Measurements from ENCODE around the gene PSMC4. TPM values are rescaled to one million over a fixed set of nuclear protein-coding genes. Genes with fewer than 3 reads are reported as not detected.

Gene PSMC4
- total RNA-seq, 2 experiments from 2014 or later = 79.7 to 82.1 TPM

DNA sequence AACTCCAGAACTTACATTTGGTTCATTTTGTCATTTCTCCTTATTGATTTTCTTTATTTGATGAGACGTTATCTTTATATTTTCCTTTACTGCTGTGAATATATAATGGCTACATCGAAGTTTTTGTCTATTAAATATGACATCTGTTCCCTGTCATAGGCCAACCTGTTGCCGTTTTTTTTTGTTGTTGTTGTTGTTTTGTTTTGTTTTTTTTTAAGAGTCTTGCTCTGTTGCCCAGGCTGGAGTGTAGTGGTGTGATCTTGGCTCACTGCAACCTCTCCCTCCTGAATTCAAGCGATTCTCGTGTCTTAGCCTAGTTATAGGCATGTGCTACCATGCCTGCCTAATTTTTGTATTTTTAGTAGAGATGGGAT is 55.6 kb downstream of the PSMC4 start:
- intact Hi-C loops (cut with micrococcal nuclease) = no loop called here
- no peak for DNase-seq

More for the DNA sequence above, 55.6 kb downstream of the PSMC4 start:
- CTCF ChIA-PET = no interaction called here
- no peak overlapping the region for H3K4me3 Mint-ChIP-seq
- peaks cover 14% of the 10 kb centered on the region for H3K36me3 Mint-ChIP-seq (ENCODE audit: low read depth)
- H3K4me1 Mint-ChIP-seq (ENCODE audit: low read depth) = no peaks in the 10 kb centered on the region
- peaks cover 53% of the 10 kb centered on the region for H3K9me3 Mint-ChIP-seq
- H3K27me3 Mint-ChIP-seq (ENCODE audit: low read depth) = no peaks in the 10 kb centered on the region
- H3K27ac Mint-ChIP-seq = no peak overlapping the region

Other genes starting within 250 kb of the PSMC4 start
- gene CLC, start 233.1 kb upstream of the PSMC4 start, total RNA-seq = not detected
- gene LEUTX, start 192.3 kb upstream of the PSMC4 start, total RNA-seq = not detected
- 1 to 10 TPM; 6.1 to 6.6 TPM for gene DYRK1B, start 137.0 kb upstream of the PSMC4 start, total RNA-seq
- 100 to 1,000 TPM; 742 to 785 TPM for gene FBL, start 124.8 kb upstream of the PSMC4 start, total RNA-seq
- 1 to 10 TPM; 3.1 to 3.8 TPM for gene FCGBP, start 36.5 kb upstream of the PSMC4 start, total RNA-seq
- gene ZNF546, start 25.9 kb downstream of the PSMC4 start, total RNA-seq = 1 to 10 TPM; 1.6 to 2.3 TPM
- 1 to 10 TPM; 8.3 to 9.8 TPM for gene ZNF780B, start 85.1 kb downstream of the PSMC4 start, total RNA-seq
- 10 to 100 TPM in 1 of 2 experiments, 1 to 10 TPM in 1; 8.8 to 10.5 TPM for gene ZNF780A, start 119.8 kb downstream of the PSMC4 start, total RNA-seq
- gene MAP3K10, start 220.3 kb downstream of the PSMC4 start, total RNA-seq = 1 to 10 TPM; 8.4 to 9.3 TPM
- gene TTC9B, start 247.2 kb downstream of the PSMC4 start, total RNA-seq = not detected